Central memory CD4-positive, alpha-beta T cell (primary cell): ENCODE results near the gene TNFRSF19.
"Not testable (repeated sequence)": the region's sequence is repeated elsewhere in the genome, so short reads cannot be mapped to it uniquely, and the experiment has no call there.

ENCODE experiments used
- DNase-seq: peaks from one replicate; pipeline ENCODE4 v3.0.0; 2022

The TNFRSF19 gene

GRCh38 chr13:23656637-23657371, 86.6 kb downstream of the TNFRSF19 start:
- DNase-seq = no peak

- DNase-seq = no peak
Measured at GRCh38 chr13:23658929-23659541, 88.8 kb downstream of the TNFRSF19 start.

GRCh38 chr13:23660249-23660648, 90.0 kb downstream of the TNFRSF19 start:
- no peak for DNase-seq

DNA sequence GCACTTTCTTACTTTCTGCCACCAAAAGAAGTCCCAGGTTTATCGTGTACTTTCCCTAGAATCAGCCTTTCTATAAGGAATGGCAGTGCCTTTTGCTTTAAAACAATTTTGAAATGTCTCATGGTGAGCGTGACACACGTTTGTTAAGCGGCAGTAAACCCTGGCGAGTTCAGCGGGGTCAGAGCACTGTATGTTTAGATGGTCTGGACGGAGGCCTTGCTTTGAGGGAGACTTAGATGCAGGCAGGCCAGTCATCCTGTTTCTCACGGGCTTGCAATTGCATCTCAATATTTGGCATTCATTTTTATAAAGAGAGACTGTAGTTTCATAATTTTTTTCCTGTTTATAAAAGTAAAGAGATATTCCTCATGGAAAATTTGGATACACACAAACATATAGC, 96.4 kb downstream of the TNFRSF19 start:
- DNase-seq = no peak

DNA sequence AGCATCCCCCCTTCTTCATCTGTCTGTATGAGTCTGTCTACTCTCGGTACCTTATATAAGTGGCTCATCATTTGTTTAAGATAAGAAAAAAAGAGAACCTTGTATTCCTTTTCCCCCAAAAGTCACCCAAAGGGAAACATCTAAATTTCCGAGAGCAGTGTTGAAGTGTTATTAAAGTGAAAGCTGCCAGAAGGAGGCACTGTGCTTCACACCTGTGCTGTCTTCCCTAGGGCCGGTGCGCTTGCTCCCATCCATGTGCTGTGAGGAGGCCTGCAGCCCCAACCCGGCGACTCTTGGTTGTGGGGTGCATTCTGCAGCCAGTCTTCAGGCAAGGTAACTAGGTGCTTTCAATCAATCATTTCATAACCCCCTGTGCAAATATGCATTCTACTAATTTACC, 97.5 kb downstream of the TNFRSF19 start:
- DNase-seq = no peak

DNA sequence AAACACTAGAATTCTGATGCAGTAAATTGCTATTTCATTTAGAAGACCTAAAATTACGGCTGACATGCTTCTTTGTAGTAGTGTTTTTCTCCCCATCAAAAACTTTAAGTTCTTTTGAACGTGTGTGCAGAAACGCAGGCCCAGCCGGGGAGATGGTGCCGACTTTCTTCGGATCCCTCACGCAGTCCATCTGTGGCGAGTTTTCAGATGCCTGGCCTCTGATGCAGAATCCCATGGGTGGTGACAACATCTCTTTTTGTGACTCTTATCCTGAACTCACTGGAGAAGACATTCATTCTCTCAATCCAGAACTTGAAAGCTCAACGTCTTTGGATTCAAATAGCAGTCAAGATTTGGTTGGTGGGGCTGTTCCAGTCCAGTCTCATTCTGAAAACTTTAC, 98.3 kb downstream of the TNFRSF19 start:
- no peak for DNase-seq

- DNase-seq = no peak
Measured at GRCh38 chr13:23670793-23671192, 100.6 kb downstream of the TNFRSF19 start.

- DNase-seq = no peak
Measured at GRCh38 chr13:23671377-23671776, 101.2 kb downstream of the TNFRSF19 start.

DNA sequence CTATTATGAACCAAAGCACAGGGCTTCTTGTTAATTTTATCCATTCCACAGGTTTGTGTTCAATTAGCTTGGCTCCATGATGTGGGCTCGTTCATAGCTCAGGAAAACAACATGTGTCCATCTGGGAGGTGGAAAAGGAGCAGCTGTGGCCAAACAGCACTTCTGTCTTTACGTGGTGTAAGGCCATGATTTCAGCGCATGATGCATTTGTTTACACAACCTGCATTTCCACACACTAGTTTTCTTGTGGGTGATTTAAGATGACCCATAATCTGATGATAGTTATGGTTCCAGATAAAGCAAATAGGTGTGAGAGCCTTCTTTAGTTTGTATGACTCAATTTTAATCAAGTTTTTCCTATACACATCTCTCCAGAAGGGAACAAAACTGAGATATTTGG, 101.7 kb downstream of the TNFRSF19 start:
- no peak for DNase-seq

DNA sequence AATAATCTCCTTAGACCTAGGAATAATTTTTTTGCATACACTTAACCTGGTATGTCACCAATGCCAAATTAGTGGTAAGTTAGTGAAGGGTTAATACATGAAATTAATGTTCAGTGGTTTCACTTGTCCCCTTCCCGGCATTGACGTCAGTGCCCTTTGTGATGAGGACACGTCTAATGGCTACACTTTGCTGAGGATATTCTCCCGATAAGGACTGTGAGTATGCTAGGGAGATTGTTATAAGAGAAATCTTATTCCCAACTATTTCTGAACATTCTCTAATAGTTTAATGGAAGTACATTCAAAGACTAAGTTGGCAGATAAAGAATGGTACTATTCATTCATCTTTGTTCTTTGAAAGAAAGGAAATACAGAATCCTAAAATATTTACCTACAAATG, 102.4 kb downstream of the TNFRSF19 start:
- DNase-seq = no peak

DNA sequence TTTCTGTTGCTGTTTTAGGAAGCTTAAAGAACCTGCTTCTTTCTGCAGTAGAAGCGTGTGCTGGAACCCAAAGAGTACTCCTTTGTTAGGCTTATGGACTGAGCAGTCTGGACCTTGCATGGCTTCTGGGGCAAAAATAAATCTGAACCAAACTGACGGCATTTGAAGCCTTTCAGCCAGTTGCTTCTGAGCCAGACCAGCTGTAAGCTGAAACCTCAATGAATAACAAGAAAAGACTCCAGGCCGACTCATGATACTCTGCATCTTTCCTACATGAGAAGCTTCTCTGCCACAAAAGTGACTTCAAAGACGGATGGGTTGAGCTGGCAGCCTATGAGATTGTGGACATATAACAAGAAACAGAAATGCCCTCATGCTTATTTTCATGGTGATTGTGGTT, 103.1 kb downstream of the TNFRSF19 start:
- no peak for DNase-seq

GRCh38 chr13:23673867-23674605, 103.8 kb downstream of the TNFRSF19 start:
- no peak for DNase-seq

- no peak for DNase-seq
Measured at GRCh38 chr13:23674795-23675640, 104.8 kb downstream of the TNFRSF19 start.

- DNase-seq = not testable (repeated sequence)
Measured at GRCh38 chr13:23677679-23678288, 107.6 kb downstream of the TNFRSF19 start.

GRCh38 chr13:23678795-23679194, 108.6 kb downstream of the TNFRSF19 start:
- no peak for DNase-seq

GRCh38 chr13:23679220-23679619, 109.0 kb downstream of the TNFRSF19 start:
- no peak for DNase-seq

DNA sequence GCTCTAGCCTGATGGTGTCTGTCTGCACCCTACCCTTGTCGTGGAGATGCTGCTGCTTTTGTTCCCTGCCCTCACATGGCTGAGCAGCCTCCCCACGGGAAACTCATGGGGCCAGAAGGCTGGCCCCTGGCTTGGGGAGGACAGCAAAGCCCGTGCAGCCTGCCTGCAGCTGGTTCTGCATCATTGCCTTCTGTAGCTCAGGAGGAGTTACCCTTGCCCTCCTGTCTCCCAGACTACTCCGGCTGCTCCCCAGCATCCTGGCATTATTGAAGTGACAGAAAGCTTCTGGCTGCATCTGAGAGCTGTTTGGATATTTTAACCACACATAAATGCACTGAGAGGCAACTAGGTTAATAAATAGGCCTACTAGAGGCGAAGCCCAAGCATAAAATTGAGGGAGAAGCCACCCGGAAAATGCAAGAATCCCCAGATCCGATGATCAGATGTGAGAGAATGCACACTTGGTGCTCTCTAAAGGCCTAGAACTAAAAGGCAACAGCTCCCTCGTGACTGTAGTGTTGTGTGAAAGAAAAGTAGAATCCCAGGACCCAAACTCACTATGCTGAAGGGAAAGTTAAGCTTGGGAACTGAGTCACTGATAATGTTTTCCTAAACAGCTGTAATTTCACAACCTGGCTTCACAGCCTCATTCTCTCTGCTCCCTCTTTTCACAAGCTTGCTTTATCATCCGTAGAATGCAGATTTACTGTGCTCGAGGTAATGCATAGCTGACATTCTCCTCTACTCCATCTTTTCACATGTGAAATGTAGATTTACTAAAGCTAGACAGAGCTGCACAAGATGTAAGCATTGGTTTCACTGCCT, 110.8 kb downstream of the TNFRSF19 start:
- no peak for DNase-seq

DNA sequence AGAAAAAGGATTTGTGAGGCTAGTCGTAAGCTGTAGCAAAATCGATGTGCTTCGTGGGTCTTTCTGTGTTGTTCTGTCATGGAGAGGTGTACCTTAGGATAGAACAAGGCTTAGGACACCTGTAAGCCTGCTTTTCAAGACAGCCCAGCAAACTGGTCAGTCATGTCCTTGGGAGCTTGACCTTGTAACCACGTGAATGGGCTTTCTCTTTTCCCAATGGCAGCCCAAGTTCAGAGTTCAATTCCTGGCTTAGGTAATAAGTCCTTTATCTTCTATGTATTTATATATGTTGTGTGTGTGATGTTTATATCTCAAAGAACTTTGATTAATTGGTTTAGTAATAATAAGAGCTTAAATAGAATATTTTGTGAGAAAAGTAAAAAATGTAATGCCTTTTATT, 112.9 kb downstream of the TNFRSF19 start:
- DNase-seq = no peak

- DNase-seq = no peak
Measured at GRCh38 chr13:23684647-23685046, 114.4 kb downstream of the TNFRSF19 start.

DNA sequence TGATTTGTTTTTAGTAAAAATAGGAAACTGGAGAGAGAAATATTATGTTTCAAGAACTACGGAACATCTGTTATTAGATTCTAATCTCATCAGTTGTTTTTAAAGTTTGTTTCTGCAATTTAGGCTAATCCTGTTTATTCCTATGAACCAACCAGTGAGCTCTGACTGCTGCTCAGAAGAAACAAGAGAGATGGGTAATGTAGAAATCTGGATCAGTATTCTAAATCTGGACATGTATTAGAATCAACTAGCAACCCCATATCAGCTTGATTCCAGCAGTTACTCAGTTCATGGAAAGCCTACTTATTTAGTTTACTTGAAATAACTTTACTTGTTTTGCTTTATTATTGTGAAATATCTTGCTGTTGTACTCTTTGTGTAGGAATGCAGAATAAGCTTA, 115.2 kb downstream of the TNFRSF19 start:
- no peak for DNase-seq

GRCh38 chr13:23686948-23687347, 116.7 kb downstream of the TNFRSF19 start:
- DNase-seq = no peak

GRCh38 chr13:23687614-23688013, 117.4 kb downstream of the TNFRSF19 start:
- no peak for DNase-seq
